ENCODE results near the gene ADCY5.

Gene ADCY5

GRCh38 chr3:123458255-123458654 is 9.4 kb upstream of the ADCY5 start:
- DNase-seq (ENCODE audit: low read depth, low spot score) = no peak

GRCh38 chr3:123457841-123458240 is 9.0 kb upstream of the ADCY5 start:
- DNase-seq (ENCODE audit: low read depth, low spot score) = no peak

- DNase-seq (ENCODE audit: low read depth, low spot score) = no peak
Measured at GRCh38 chr3:123453675-123454074, 4.8 kb upstream of the ADCY5 start.

- DNase-seq (ENCODE audit: low read depth, low spot score) = no peak
Measured at GRCh38 chr3:123451186-123451585, 2.3 kb upstream of the ADCY5 start.

- no peak for DNase-seq (ENCODE audit: low read depth, low spot score)
Measured at GRCh38 chr3:123449997-123450604, 1.2 kb upstream of the ADCY5 start.

GRCh38 chr3:123449102-123449996 is 459 bp upstream of the ADCY5 start:
- DNase-seq (ENCODE audit: low read depth, low spot score) = no peak

GRCh38 chr3:123447749-123448517 is 957 bp downstream of the ADCY5 start:
- DNase-seq (ENCODE audit: low read depth, low spot score) = no peak

- no peak for DNase-seq (ENCODE audit: low read depth, low spot score)
Measured at GRCh38 chr3:123447416-123447748, 1.5 kb downstream of the ADCY5 start.

DNA sequence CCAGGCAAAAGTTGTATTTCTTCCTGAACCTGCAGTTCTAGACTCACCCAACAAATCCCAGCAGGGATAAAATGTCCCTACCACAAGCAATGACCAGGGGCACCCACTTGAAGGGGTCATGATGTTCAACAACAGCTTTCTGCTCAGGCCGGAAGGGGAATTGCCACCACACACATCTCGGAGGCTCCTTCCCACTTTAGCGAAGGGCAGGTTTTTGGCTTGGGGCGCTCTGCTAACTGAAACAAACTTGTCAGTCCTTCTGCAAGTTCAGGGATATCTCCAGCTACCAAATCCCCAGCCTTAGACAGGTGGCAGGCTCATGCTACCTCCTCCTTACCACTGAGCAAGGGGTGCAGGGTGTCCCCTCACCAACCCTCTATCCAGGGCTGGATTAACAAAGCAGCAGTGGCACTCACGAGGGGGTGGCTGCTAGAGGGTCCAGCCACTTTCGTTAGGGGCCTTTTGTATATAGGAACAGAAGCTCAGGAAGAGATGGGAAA is 2.2 kb downstream of the ADCY5 start:
- no peak for DNase-seq (ENCODE audit: low read depth, low spot score)

DNA sequence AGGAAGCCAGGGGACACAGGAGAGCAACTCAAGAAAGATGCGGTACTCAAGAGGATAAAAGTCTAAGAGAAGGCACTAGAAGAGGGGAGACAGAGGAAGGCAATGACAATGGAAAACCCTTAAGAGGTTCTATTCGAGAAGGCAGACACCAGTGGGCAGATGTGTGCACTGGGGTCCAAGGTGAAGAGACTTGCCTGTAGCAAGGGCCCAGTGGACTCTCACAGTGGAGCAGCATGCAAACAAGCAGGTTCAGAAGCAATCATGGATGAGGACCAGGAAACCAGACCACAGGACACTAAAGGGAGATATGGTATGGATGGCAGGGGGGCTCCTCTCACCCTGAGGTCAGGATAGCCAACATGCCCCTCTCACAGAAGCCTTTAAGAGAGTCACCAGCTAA is 2.7 kb downstream of the ADCY5 start:
- DNase-seq (ENCODE audit: low read depth, low spot score) = no peak

- no peak for DNase-seq (ENCODE audit: low read depth, low spot score)
Measured at GRCh38 chr3:123445702-123446101, 3.2 kb downstream of the ADCY5 start.

DNA sequence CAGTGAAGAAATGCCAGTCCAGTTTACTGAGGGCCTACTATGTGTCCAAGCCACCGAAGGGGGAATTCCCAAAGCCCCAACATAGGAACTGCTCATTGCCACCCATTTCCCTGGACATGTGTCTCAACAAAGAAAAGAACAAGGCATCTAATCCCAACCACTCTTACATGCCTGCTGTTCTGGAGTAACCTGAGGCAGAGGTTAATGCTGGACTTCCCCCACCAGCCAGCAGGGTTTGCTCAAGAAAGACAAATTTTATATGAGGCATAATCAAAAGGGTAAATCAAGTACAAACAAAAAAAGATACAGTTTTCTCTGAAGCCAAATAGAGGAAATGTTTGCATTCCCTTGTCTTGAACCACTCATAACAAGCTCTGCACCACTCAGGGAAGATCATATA is 4.1 kb downstream of the ADCY5 start:
- DNase-seq (ENCODE audit: low read depth, low spot score) = no peak

GRCh38 chr3:123444023-123444422 is 4.9 kb downstream of the ADCY5 start:
- DNase-seq (ENCODE audit: low read depth, low spot score) = no peak

- no peak for DNase-seq (ENCODE audit: low read depth, low spot score)
Measured at GRCh38 chr3:123442908-123443307, 6.0 kb downstream of the ADCY5 start.

- no peak for DNase-seq (ENCODE audit: low read depth, low spot score)
Measured at GRCh38 chr3:123442125-123442524, 6.8 kb downstream of the ADCY5 start.

- no peak for DNase-seq (ENCODE audit: low read depth, low spot score)
Measured at GRCh38 chr3:123439806-123440580, 8.9 kb downstream of the ADCY5 start.

DNA sequence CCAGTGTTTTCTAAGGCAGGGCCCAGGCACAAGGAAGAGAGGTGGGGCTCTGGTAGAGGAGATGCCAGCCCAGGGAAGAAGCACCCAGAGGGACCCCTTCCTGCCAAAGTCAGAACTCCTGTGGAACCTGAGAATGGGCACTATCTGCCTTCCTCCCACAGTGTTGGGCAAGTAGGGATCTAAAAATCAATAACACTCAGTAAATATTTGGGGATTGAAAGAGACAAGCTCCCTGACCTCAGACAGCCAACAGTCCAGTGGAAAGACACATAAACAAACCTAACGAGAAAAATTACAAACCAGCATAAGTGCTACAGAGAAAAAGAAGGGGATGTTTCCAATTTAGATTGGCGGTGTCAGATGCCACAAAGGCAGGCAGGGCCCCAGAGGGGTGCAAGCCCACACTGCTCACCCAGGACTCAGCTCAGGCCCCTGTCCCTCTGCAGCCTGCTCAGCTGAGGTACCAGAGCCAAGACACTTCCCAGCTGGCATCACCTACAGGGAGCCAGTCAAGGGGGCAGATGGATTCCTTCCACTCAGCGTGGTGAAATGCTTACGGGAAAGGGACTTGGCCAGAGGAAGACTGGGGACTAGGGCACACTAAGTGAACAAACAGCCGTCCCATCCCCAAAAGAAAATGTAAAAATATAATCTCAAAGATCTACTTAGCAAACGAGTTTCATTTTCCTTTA is 15.9 kb downstream of the ADCY5 start:
- no peak for DNase-seq (ENCODE audit: low read depth, low spot score)

- no peak for DNase-seq (ENCODE audit: low read depth, low spot score)
Measured at GRCh38 chr3:123431658-123432324, 17.1 kb downstream of the ADCY5 start.

DNA sequence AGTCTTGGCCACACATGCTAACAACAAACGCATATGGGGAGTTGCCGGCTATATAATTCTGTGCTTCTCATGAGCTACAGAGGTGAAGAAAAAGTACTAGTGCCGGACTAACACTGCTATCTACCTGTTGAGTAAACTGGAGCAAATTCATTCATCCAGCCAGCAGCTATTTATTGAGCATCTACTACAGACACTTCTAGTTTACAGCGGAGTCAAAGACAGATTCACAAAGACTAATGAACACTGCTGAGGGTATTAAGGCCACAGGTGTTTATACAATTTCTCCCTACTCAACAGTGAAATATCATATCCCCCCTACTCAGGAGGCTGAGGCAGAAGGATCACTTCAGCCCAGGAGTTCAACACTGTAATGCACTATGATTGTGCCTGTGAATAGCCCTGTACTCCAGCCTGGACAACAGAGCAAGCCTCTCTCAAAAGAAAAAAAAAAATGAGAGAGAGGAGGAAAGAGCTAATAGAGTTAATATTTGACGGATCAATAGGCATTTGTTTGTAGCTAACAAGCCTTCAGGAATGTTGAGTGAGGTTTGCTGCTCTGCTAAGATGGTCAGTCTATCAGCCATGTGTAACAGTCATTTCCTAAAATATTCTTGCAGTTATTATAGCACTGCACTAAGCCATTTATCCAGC is 17.8 kb downstream of the ADCY5 start:
- no peak for DNase-seq (ENCODE audit: low read depth, low spot score)

GRCh38 chr3:123430266-123430665 is 18.6 kb downstream of the ADCY5 start:
- no peak for DNase-seq (ENCODE audit: low read depth, low spot score)
